ENCODE results near the gene KREMEN2. TPM values are rescaled to one million over a fixed set of nuclear protein-coding genes. Genes with fewer than 3 reads are reported as not detected.
A peak's percentile ranks its signal among the peaks of the same experiment; 100 is the strongest.

KREMEN2 gene
- total RNA-seq, 1 experiment from 2014 or later: 7.5 TPM

GRCh38 chr16:2923481-2923880, 40.6 kb upstream of the KREMEN2 start (continued):
- no peak for TF ChIP-seq TEAD1 (CRISPR knock-in tag; IDR thresholded peaks at IDR 0.05)

GRCh38 chr16:2924901-2925755, 38.9 kb upstream of the KREMEN2 start:
- no peak overlapping the region for H3K27ac Mint-ChIP-seq
- ChIA-PET POLR2A (interaction anchor here (0.5 to 1.0 kb wide), 3 partner anchors 14 to 49 kb away, joined by 3 to 4 read pairs (median 3); partner anchors contain the start of gene FLYWCH1), CTCF (interaction anchor here (0.5 to 2.1 kb wide), 25 partner anchors 8 to 1384 kb away, joined by 3 to 17 read pairs (median 5); partner anchors contain the start of genes FLYWCH1, FLYWCH2, KREMEN2 and PRSS21)
- H3K36me3 Mint-ChIP-seq: peaks cover 3% of the 10 kb centered on the region; the same call in 1 of the 2 replicates
- peaks cover 9% of the 10 kb centered on the region for H3K27me3 Mint-ChIP-seq (ENCODE audit: low read depth)
- H3K4me3 Mint-ChIP-seq: peak overlapping the region; percentile 55
- peaks cover 9% of the 10 kb centered on the region for H3K9me3 Mint-ChIP-seq
- ATAC-seq (peak; percentile 79), DNase-seq (ENCODE audit: low spot score) (peak; percentile 74)
- H3K4me1 Mint-ChIP-seq: peaks cover 33% of the 10 kb centered on the region
- no peak for TF ChIP-seq STAT6 (CRISPR knock-in tag; conservative IDR thresholded peaks at IDR 0.05; ENCODE audit: low read depth)
- TF ChIP-seq ZNF317 (CRISPR knock-in tag; IDR thresholded peaks at IDR 0.05; ENCODE audit: borderline replicate concordance, low read depth): 0 out of 2 replicates have a peak, but pooled peaks have one; percentile 24
- TF ChIP-seq ZNF219 (CRISPR knock-in tag; IDR thresholded peaks at IDR 0.05; ENCODE audit: borderline replicate concordance): 0 out of 2 replicates have a peak, but pooled peaks have one; percentile 15
- peak; percentile 69 for TF ChIP-seq NFYB (CRISPR knock-in tag; conservative IDR thresholded peaks at IDR 0.05; ENCODE audit: low read depth)
- TF ChIP-seq USF1 (CRISPR knock-in tag; IDR thresholded peaks at IDR 0.05): 0 out of 2 replicates have a peak, but pooled peaks have one; percentile 37
- no peak for TF ChIP-seq HMGA2 (CRISPR knock-in tag; IDR thresholded peaks at IDR 0.05)
- no peak for TF ChIP-seq IRF2 (CRISPR knock-in tag; IDR thresholded peaks at IDR 0.05; ENCODE audit: borderline replicate concordance, low read depth)
- no peak for TF ChIP-seq RORB (CRISPR knock-in tag; IDR thresholded peaks at IDR 0.05)
- peak; percentile 73; the same call in 1 of the 2 replicates for TF ChIP-seq MAX (CRISPR knock-in tag; IDR thresholded peaks at IDR 0.05)
- no peak for TF ChIP-seq GTF2I (CRISPR knock-in tag; conservative IDR thresholded peaks at IDR 0.05)

- peaks cover 9% of the 10 kb centered on the region for H3K27me3 Mint-ChIP-seq (ENCODE audit: low read depth)
- H3K4me3 Mint-ChIP-seq: peak overlapping the region; percentile 55
- peaks cover 9% of the 10 kb centered on the region for H3K9me3 Mint-ChIP-seq
- no peak for DNase-seq (ENCODE audit: low spot score)
- ChIA-PET CTCF (interaction anchor here (0.6 to 3.1 kb wide), 36 partner anchors 9 to 173 kb away, joined by 3 to 42 read pairs (median 7); partner anchors contain the start of genes FLYWCH1, FLYWCH2, KREMEN2 and PRSS21), POLR2A (interaction anchor here (0.5 to 1.0 kb wide), 4 partner anchors 15 to 51 kb away, joined by 3 to 5 read pairs (median 4); partner anchors contain the start of gene FLYWCH1)
- peaks cover 33% of the 10 kb centered on the region for H3K4me1 Mint-ChIP-seq
- H3K36me3 Mint-ChIP-seq: peaks cover 3% of the 10 kb centered on the region; the same call in 1 of the 2 replicates
- no peak for ATAC-seq
- peak overlapping the region; percentile 64; the same call in 1 of the 2 replicates for H3K27ac Mint-ChIP-seq
- TF ChIP-seq ZNF219 (CRISPR knock-in tag; IDR thresholded peaks at IDR 0.05; ENCODE audit: borderline replicate concordance): 0 out of 2 replicates have a peak, but pooled peaks have one; percentile 13
- no peak for TF ChIP-seq ZNF281 (CRISPR knock-in tag; IDR thresholded peaks at IDR 0.05)
These were observed 38.0 kb upstream of the KREMEN2 start for GRCh38 chr16:2925951-2926649.
